IPS-NIHi11 (cell line): Measurements from ENCODE around the gene ITFG1.
"Not testable (repeated sequence)": the region's sequence is repeated elsewhere in the genome, so short reads cannot be mapped to it uniquely, and the experiment has no call there.

ENCODE experiments used
- DNase-seq: peaks from one replicate; pipeline ENCODE4 v3.0.0; 2012; ENCODE audit warnings: mixed read lengths, low spot score

The ITFG1 gene

DNA sequence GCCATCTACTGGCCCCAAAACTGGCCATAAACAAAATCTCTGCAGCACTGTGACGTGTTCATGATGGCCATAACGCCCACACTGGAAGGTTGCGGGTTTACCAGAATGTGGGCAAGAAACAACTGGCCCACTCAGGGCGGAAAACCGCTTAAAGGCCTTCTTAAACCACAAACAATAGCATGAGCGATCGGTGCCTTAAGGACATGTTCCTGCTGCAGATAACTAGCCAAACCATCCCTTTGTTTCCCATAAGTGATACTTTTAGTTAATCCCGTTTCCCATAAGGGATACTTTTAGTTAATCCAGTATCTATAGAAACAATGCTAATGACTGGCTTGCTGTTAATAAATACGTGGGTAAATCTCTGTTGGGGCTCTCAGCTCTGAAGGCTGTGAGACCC is 308.4 kb downstream of the ITFG1 start:
- not testable (repeated sequence) for DNase-seq

DNA sequence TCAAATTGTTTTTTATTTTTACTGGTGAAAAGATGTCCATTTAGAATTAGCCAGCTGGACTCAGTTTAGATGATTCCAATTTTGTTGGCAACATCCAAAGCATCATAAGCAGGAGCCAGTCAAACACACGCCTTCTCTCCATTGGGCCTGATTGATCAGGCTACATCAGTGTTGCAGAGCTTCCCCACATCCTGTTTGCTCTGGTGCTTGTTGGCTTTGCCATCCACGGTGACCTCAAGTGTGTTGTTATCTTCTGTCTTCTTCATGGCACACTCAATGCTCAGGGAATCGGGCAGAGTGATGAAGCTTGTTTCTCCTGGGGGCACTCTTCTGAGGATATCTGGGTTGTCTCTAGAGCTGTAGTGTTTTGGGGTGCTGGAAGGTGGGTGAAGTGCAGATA is 310.8 kb downstream of the ITFG1 start:
- no peak for DNase-seq

DNA sequence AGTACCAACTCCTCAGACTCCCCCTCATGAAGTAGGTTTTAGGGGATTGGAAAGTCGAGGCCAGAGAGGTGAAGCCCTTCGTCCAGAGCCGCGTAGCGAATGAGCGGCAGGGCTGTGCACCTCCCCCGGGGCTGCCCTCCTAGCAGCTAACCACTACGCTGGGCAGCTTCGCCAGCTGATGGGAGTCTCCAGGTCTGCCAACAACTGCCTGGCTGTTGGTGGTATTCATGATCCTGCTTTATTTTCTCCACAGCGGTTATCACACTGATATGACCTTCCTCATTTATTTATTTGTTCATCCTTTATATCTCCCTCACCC is 316.3 kb downstream of the ITFG1 start:
- no peak for DNase-seq

DNA sequence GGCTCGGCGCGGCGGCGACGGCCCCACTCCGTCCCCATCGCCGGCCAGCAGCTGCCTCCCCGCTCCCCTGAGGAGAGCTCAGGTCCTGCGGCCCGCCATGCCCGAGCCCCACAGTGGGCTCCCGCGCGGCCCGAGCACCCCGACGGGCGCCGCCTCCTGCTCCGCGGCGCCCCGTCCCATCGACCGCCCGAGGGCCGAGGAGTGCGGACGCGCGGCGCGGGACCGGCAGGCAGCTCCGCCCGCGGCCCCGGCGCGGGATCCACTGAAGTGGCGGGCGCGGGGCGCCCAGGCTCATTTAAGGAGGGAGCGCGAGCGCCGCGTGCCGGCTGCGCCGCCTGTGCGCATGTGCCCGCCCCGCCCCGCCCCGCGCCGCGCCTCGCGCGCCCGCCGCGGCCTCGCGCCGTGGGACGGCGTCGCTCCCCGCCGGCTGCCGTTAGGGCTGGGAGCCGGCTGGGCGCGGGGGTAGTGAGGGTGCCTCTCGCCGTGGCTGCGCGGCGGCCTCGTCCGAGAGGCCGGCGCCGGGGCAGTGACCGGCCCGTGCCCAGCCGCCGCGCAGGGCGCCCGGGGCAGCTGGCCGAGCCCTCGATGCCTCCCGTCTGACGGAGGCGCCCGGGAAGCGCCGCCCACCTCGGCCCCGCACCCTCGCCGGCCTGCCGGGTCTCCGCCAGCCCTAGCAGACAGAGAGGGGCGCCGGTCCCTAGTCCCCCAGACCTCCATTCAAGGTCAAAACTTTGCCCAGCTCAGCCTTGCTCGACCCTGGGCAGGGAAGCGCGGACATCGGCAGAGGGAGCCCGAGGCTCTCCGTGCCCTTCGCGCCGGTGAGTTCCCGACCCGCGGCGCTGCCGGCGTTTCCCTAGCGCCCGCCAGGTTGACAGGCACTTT is 316.9 kb downstream of the ITFG1 start, which contains the start of gene NETO2:
TSS of gene NETO2 (minus strand) at position 269 of the 882 bp plus-strand sequence. CDS start 333 bp downstream, outside the sequence.
- DNase-seq: peak; percentile 79

DNA sequence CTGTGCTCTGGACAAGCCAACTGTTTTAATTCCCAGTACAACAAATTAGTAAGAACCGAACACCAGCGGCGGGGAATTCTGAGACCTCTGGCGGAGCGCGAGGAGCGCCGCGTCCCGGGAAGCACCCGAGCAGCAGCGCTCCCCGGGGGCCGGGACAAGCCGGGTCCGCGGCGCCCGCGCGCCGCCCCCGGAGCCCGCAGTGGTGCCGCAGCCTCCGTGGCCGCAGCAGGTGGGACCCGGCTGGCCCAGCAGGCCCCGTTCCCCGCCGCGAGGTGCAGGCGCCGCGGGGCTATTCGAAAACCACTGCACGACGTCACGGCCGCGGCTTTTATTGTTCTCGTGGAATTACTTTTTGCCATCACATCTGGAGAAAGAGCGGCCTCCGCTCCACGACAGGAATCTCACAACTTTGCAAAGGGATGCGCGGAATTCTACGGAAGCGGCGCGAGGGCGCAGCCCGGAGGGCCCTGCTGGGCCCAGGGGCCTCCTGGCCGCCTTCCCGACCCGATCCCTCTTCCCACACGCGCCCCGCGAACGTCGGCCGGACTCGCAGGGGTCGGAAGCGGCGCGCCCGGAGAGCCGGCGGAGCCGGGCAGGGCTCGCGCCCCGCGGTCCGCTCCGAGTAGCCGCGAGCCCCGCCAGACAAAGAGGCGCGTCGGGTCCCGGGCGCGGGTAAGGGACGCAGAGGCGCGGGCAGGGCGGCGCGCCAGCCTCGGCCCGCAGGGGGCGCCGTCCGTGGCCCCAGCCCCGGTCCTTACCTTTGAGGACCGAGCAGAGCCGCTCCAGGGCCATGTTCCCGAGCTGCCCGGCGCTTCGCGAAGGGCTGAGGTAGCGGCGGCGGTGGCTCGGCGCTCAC is 317.8 kb downstream of the ITFG1 start:
- peak; percentile 88 for DNase-seq

DNA sequence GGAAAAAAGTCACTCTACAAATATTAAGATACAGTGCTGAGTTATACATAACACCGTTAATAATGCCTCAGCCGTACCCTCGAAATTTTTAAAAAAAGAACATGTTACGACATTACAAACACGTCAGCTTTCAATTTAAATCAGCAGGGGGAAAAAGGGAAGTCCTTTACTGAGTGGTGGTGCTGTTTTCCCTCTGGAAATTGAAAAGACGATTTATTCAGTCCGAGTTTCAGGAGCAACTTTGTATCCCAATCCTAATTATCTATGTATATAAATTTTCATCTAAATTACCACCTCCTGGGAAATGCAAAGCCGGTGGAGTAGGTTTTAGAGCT is 318.4 kb downstream of the ITFG1 start:
- DNase-seq: no peak

DNA sequence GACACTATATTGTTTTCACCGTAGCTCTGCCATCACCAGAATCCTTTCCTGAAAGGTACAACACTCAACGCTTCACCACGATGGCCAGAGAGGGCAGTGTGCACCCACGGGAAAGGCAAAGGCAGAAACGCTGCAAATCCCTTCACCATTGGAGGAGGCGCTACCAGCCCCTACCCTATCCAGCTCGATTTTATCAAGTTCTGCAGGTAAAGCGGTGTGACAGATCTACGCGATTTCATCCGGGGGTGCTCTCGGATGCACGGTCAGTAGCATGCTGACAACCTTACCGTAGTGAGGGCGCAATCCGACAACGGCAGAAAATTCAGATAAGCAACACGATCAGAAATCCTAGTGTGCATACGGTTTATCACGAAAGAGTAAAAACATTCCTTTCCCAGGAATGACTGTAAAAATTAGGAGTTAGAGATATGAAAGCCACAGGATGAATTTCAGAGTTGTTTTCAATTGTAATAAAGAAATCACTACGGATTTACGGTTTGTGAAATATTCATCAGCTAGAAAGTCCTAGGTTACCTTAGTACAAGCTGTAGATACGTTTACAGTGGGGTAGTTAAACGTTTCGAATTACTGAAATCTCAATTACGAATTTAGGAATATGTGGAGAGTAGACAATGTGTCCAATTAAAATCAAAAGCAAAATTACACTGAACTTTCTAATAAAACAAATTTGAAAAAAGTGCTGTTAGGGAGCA is 318.9 kb downstream of the ITFG1 start:
- DNase-seq: peak; percentile 84

DNA sequence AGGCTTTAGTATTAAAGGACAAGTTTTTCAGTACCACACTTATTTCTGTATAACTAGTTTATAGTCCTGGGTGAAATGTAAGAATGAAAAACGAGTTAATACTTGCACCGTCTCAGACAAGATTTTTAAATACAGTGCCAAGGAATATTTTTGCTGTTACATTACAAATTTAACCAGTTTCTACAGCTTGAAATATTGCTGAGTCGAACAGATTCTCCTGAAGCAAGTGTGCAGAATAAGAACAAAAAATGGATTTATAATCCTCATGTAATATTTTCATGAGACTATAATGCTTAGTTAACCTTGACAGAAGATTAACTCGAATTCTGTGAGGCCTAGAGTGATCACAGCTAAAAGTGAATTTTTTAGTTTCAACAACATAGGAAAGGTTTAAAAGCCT is 320.2 kb downstream of the ITFG1 start:
- no peak for DNase-seq

DNA sequence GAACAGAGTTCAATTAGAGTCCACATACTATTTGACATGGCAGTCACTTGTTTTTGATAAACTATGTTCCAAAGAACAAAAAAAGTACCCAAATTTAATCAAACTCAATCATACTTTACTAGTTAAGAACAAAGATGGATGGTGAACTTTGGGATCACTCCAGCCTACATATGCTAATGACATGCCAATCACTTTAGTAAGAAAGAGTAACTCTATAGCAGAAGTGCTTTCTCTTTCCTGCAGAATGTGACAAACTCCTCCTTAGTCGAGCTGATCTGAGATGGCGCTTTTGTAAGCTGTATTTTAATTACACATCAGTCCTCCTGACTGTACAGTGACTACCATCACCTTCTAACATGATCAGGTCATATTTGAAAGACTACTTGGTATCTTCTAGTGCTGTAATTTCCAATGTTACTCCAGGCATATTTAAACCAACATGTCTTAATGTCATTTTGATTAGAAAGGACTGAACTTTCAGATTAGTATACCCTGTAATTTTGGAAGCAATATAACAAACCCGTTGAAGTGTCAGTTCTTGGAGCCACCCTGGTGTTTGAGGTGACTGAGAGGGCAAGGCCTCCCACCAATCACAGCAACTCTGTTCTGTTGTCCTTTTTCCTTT is 321.2 kb downstream of the ITFG1 start:
- DNase-seq: no peak

DNA sequence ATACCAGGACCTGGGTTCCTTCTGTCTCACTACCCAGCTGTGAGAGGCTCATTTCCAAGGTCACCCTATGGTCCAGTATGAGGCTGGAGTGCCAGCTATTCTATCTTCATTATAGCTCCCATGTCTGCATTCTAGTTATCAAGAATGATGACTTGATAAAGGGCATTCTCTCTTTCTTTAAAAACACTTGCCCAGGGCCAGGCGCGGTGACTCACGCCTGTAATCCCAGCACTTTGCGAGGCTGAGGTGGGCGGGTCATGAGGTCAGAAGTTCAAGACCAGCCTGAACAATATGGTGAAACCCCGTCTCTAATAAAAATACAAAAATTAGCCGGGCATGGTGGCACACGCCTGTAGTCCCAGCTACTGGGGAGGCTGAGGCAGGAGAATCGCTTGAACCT is 322.9 kb downstream of the ITFG1 start:
- DNase-seq: not testable (repeated sequence)

DNA sequence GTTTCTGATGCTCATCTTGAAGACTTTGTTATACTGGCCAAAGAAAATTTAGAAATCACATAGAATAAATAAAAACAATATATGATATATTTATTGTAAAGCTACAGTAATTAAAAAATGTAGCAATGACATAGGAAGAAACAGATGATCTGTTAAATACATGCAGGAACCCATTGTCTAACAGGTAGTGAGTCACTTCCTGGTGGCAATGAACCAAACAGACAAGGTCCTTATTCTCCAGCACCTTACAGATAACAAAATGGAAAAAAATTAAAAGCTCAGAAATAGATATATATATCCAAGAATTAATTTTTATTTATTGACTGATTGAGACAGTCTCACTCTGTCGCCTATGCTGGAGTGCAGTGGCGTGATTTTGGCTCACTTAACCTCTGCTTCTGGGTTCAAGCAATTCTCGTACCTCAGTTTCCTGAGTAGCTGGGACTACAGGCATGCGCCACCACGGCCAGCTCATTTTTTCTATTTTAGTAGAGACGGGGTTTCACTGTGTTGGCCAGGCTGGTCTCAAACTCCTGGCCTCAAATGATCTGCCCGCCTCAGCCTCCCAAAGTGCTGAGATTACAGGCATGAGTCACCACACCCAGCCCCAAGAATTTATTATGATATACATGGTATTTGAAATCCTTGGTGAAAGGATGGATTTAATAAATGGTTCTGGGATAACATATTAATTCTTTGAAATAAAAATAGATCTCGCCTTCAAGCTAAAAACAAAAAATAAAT is 324.6 kb downstream of the ITFG1 start:
- DNase-seq: no peak

DNA sequence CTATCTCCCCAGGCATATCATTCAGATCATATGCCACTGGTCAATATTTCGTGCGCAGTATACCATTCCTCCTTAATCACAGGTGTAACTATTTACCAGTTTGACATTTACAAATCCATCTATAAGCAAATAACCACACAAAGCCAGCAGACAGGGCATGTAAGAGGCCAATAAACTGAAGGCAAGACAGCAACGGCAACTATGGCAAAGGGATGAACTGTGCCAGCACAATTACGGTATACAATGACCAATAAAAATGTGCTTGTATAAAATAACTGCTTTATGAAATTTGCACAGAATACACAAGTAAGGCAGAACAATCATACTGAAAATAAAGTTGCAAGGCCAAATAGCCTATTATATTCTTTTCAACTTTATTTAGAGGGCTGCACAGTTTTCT is 326.3 kb downstream of the ITFG1 start:
- no peak for DNase-seq

DNA sequence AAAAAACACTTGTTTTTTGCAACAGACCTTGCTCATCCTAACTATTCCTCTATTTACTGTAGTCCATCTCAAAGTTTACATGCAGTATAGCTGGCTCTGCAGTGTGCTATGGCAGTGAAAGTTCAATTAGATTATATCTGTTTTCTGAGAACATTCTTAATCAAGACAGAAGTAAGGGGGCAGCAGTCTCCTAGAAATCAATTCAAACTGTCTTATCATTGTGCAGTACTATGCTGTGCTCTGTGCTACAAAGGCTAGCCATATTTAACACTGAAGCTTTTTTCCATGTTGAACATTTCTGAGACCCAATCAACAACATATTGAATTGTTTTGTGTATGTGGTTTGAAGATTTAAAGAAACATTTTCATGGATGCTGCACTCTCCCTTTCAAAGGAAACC is 328.6 kb downstream of the ITFG1 start:
- DNase-seq: no peak

DNA sequence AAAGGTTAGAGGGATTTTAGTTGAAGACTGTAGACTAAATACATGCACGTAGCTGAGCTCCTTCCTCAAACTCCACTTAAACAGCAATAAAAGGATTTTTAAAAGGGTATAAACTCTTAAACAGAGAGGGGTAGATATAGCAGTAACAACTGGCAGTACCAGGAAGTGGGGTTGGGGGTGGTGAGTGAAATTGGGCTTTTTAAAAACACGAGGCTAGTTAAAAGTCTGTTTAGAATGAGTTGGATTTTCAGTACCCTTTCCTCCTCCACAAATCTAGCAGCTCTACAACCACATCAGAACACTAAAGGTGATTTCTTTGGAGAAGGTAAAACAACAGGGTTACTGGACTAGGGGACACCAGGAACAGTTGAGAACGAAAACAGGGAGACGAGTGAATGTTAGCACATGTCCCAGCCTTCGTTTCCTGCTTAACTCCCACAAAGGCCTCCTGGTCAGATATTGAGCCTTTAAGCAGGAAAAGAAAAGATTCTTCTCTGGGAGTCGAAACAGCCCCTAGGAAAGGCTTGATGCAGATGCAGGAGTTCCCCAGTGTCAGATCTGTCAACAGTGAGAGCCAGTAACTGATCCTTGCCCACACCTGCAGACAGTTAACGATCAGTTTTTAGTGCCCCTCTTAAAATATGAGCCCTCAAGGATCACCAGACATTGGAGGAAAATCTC is 331.0 kb downstream of the ITFG1 start:
- no peak for DNase-seq

DNA sequence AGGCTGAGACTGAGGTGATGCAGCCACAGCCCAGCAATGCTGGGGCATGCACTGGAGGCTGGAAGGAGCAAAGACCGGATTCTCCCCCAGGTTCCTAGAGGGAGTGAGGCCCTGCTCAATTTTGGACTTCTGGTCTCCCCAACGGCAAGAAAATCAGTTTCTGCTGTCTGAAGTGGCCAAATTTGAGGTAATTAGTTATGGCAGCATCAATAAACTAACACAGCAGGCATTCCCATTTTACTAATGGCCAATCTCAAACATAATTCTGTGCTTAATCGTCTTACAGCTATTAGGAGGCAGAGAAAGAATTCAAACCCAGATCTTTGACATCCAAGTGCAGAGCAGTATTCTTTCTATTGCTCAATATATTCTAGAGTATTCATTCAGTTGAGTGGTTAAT is 333.3 kb downstream of the ITFG1 start:
- no peak for DNase-seq

DNA sequence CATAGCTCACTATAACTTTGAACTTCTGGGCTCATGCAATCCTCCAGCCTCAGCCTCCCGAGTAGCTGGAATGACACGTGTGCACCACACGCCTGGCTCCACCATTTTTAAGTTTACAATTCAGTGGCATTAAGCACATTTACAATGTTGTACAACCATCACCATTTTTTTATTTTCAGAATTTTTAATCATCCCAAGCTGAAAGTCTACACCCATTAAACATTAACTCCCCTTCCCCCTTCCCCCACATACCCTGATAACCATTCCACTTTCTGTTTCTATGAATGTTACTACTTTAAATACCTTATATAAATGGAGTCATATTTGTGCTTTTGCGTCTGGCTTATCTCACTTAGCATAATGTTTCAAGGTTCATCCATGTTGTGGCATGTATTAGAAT is 335.1 kb downstream of the ITFG1 start:
- DNase-seq: no peak

DNA sequence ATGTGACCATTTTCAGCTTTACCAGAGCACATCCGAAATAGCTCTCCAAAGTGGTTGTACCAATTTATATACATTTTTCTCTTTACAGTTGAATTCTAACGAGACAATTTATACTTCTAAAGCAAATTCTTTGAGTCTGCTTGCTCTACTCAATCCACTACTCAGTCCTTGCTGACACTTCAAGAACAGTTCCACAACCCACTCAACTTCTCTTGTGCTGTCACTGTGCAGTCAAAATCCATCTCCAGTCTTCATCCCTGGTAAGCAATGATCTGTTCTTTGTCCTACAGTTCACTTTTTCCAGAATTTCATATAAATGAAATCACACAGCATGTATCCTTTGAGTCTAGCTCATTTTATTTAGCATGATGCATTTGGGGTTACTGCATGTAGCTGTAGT is 347.7 kb downstream of the ITFG1 start:
- DNase-seq: no peak

DNA sequence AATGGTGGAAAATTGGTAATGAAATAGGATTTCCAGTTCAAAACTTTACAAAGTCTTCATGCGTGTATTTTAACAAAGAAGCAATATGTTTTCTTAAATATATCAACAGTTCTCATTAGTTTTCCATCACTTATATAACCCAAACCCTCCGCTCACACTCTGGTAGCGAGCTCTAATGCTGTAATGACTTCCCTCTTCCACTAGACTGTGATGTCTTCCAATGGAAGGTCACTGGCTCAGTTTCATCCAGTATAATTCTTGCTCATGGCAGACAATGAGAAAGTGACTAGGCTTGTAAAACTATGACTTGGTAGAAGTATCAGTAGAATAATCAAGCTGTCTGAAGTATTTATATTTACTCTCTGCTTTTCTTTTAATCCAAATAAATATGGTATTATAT is 349.9 kb downstream of the ITFG1 start:
- DNase-seq: peak; percentile 31

DNA sequence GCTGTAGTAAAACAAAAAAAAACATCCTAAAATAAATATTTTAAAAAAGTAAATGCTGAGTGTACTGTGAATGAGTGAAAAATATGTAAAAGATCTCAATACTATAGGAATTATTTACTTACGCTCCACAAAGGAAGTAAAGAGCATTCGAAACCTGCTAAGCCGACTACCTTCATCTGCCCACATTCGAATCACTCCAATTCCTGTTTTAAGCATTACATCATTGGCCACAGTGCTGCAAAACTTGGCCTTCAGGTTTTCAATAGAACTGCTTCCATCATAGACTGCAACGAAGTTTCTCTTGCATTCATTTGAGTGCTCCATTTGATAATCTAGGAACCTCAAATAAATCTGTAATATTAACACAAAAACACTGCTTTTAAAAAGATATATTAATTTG is 351.5 kb downstream of the ITFG1 start:
- DNase-seq: no peak
